Lung (tissue), 12 donors: ENCODE measurements around the gene PSMB2. TPM values are rescaled to one million over a fixed set of nuclear protein-coding genes. Genes with fewer than 3 reads are reported as not detected.

Experiments used
- ATAC-seq: fragments of 200-7000 bp; cut with Tn5 transposase; one replicate; pipeline ENCODE4 v1.9.1; 2020; ENCODE audit warnings: moderate number of reproducible peaks; ENCODE audit not compliant: insufficient read depth, low FRiP score
- DNase-seq, 3 donors: peaks; one replicate each; pipeline ENCODE4 v3.0.0-alpha.2; 2013 to 2017
- H3K27ac ChIP-seq, 2 donors: one replicate each; pipeline ENCODE4 v1.5.1; 2013; ENCODE audit warnings: mild to moderate bottlenecking in 2 of 2, moderate library complexity in 2 of 2, control low read depth in 1 of 2, inconsistent platforms in 1 of 2, low read depth in 1 of 2, low read length in 1 of 2
- H3K27me3 ChIP-seq, 3 donors: one replicate each; pipeline ENCODE4 v1.5.1; 2013; ENCODE audit warnings: low read length in 2 of 3; ENCODE audit not compliant: control insufficient read depth in 3 of 3, insufficient read depth in 3 of 3
- H3K36me3 ChIP-seq, 4 donors: one replicate each; pipeline ENCODE4 v1.5.1; 2013; ENCODE audit warnings: low read length in 4 of 4, mild to moderate bottlenecking in 1 of 4, moderate library complexity in 1 of 4; ENCODE audit not compliant: control insufficient read depth in 4 of 4, insufficient read depth in 4 of 4
- H3K4me1 ChIP-seq, 5 donors: one replicate each; pipeline ENCODE4 v1.5.1; 2013; ENCODE audit warnings: low read length in 5 of 5, mild to moderate bottlenecking in 2 of 5, moderate library complexity in 1 of 5; ENCODE audit not compliant: control insufficient read depth in 5 of 5, insufficient read depth in 5 of 5
- H3K4me3 ChIP-seq: one replicate; pipeline ENCODE4 v1.5.1; 2013; ENCODE audit warnings: mild to moderate bottlenecking, control low read depth, moderate library complexity
- H3K9ac ChIP-seq, 2 donors: one replicate each; pipeline ENCODE4 v1.5.1; 2013; ENCODE audit warnings: low read length in 2 of 2, control low read depth in 1 of 2; ENCODE audit not compliant: insufficient read depth in 1 of 2
- H3K9me3 ChIP-seq, 4 donors: one replicate each; pipeline ENCODE4 v1.5.1; 2013; ENCODE audit warnings: low read length in 3 of 4, mild to moderate bottlenecking in 1 of 4, moderate library complexity in 1 of 4; ENCODE audit not compliant: control insufficient read depth in 4 of 4, insufficient read depth in 3 of 4
- CTCF ChIP-seq: IDR thresholded peaks from 2 replicates; pipeline ENCODE4 v1.5.1; 2012; ENCODE audit warnings: mild to moderate bottlenecking; ENCODE audit errors: control extremely low read depth, extremely low read depth
- WGBS, 2 donors: extraction: QIAGEN DNeasy Blood & Tissue Kit; methylation state at CpG; one replicate each; pipeline ENCODE4 v1.1.7; 2013; 5-methylcytosine and 5-hydroxymethylcytosine counted together
- polyA plus RNA-seq, 2 donors: library from polyadenylated mRNA; stranded (reverse); fragments of 200-250 nt; gene quantifications; one replicate each; pipeline ENCODE4 v1.2.1, GENCODE V29; 2013
- total RNA-seq, 2 donors: library from RNA; depleted of rRNA in 1 of 2; stranded (reverse); fragments of >200 nt in 1 of 2; gene quantifications; one replicate each; pipeline ENCODE4 v1.2.1, GENCODE V29; 2014 to 2021
- donor health status: control.
- donor health status: control.
- donor health status: Bipolar disorder and iron deficiency.
- donor health status: healthy.
- donor health status: DM: yes; HTN: yes; CAD: no.

The PSMB2 gene
- total and polyA plus RNA-seq, 4 donors, result 32.0 to 59.2 (median 57.8) TPM

- no peak for DNase-seq
- Histone ChIP-seq H3K27ac (no peak overlapping the region), H3K9me3 (no peaks in the 10 kb centered on the region), H3K36me3 (peaks cover 0 to 3% (median 0%) of the 10 kb centered on the region in 4 donors), H3K9ac (no peak overlapping the region), H3K4me3 (no peak overlapping the region), H3K4me1 (no peaks in the 10 kb centered on the region), H3K27me3 (peaks cover 0 to 20% (median 4%) of the 10 kb centered on the region in 3 donors)
- 4 to 12% methylated on average over 3 of the region's 3 CpGs for WGBS, 2 donors
- no peak for TF ChIP-seq CTCF
- ATAC-seq, result no peak
These were observed 4.7 kb upstream of the PSMB2 start for GRCh38 chr1:35646043-35646442.

GRCh38 chr1:35644204-35644603 lies 2.9 kb upstream of the PSMB2 start:
- H3K4me1 ChIP-seq, result peaks cover 0 to 14% (median 5%) of the 10 kb centered on the region in 5 donors
- ATAC-seq (no peak), DNase-seq (no peak)
- H3K4me3 ChIP-seq, result no peak overlapping the region
- H3K27ac ChIP-seq, result no peak overlapping the region
- peaks cover 0 to 20% (median 4%) of the 10 kb centered on the region in 3 donors for H3K27me3 ChIP-seq
- no peak for TF ChIP-seq CTCF
- H3K36me3 ChIP-seq, result peaks cover 0 to 3% (median 0%) of the 10 kb centered on the region in 4 donors
- no peak overlapping the region for H3K9ac ChIP-seq
- 36 to 50% methylated on average over 2 of the region's 2 CpGs for WGBS, 2 donors
- H3K9me3 ChIP-seq, result no peaks in the 10 kb centered on the region

GRCh38 chr1:35642471-35642955 lies 1.2 kb upstream of the PSMB2 start:
- Histone ChIP-seq H3K9ac (peak overlapping the region in 1 of 2 donors; percentile 88), H3K4me3 (no peak overlapping the region), H3K27ac (no peak overlapping the region), H3K4me1 (peaks cover 0 to 18% (median 6%) of the 10 kb centered on the region in 5 donors), H3K36me3 (peaks cover 0 to 3% (median 0%) of the 10 kb centered on the region in 4 donors), H3K9me3 (no peaks in the 10 kb centered on the region), H3K27me3 (peaks cover 0 to 20% (median 4%) of the 10 kb centered on the region in 3 donors)
- TF ChIP-seq CTCF, result no peak
- DNase-seq (peak in 1 of 3 donors; percentile 13), ATAC-seq (no peak)
- 38 to 44% methylated on average over 14 of the region's 14 CpGs for WGBS, 2 donors
